HG03280 (cell line): Measurements from ENCODE around the gene WDR18.

Source experiments
- ATAC-seq: cut with Tn5 transposase; IDR thresholded peaks from one replicate; pipeline ENCODE4 v1.9.1; 2021; ENCODE audit warnings: mild to moderate bottlenecking, moderate library complexity; ENCODE audit not compliant: unreplicated experiment

The WDR18 gene

GRCh38 chr19:964761-965694, 19.1 kb upstream of the WDR18 start:
- no peak for ATAC-seq

- ATAC-seq, result no peak
Measured at GRCh38 chr19:966485-967088, 17.6 kb upstream of the WDR18 start.

DNA sequence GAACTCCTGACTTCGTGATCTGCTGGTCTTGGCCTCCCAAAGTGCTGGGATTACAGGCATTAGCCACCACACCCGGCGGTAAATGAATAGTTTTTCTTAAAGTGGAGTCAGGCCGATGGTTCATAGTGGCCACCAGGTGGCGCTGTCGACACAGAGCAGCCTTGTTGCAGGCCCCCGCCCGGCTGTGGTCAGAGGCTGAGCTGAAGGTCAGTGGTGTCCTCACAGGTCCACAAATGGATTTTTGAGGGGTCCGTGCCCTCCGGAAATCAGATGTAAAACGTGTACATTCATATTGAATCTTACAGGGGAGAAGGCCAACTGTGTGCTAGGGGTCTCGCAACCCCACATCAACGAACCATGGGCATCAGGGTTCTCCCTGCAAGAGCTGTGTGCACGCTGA, 13.4 kb upstream of the WDR18 start:
- ATAC-seq, result no peak

DNA sequence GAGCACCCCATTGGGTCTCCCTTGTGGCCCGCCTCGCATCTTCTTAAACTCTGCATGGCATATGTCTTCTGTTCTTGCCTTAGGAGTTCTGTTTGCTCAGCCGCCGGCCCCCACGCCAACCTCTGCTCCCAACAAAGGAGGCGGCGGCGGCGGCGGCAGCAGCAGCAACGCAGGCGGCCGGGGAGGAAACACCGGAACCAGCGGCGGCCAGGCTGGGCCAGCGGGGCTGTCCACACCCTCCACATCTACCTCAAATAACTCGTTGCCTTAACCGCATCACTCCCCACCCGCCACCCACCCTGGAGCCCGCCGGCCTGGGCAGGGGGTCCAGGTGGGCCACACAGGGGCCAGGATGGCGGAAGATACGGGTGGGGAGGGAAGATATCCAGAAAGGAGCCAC, 12.3 kb upstream of the WDR18 start:
- no peak for ATAC-seq

- no peak for ATAC-seq
Measured at GRCh38 chr19:972281-972680, 11.9 kb upstream of the WDR18 start.

DNA sequence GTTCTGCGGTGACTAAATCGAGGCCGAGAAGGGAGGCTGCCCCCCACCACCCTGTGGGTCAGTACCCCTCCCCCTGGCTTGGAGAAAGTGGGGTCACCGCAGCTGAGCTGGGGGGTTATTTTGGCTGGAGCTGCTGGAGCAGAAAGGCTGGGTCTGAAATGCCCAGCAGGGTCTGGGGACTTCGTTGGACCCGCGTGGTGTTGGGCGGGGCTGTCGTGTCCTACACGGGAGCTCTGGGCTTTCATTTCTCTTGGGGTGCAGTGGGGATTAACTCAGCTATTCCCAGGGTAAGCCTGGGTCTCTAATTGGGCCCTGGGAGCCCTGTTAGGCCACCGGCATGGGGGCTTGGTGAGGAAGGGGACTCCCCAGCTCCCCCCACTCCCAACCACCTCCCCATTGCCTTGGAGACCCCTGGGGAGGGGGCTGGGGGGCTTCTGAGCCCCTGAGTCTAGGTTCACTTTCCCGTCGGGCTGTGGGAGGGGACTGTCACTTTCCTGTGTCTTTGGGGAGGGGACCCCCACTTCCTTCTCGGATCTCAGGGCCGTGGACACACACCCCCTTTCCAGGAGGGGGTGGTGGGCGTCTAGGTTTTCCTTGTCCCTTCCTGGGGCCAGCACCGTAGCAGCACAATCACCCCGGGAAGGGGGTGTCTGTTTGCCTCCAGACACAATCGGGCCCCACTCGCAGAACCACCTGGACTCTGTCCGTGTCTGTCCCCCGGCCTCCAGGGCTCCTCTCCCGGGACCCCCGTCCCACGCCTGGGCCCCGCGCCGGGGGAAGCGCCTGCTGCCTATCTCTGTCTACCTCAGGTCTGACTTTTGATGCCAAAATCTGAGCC, 10.2 kb upstream of the WDR18 start:
- no peak for ATAC-seq

GRCh38 chr19:974564-975257, 9.4 kb upstream of the WDR18 start:
- no peak for ATAC-seq

- ATAC-seq, result no peak
Measured at GRCh38 chr19:976476-976875, 7.7 kb upstream of the WDR18 start.

- ATAC-seq, result no peak
Measured at GRCh38 chr19:977058-977464, 7.1 kb upstream of the WDR18 start.

DNA sequence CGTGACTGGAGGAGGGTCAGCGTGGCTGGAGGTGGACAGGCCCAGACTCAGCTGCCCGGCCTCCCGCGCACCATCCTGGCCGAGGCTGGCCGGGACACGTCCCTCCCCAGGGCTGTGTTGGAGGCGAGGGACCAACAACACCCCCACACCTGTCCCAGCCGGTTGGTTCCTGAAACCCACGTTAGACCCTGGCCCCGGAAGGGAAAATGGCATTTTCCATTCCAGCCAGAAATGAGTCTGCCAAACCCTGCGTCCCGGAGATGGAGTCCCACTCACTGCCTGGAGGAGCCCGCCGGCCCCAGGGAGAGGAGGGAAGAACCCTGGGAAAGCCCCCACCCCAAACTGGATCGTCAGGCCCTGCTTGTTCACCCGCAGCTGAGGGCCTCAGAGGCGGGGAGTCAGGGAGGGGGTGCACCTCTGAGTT, 4.8 kb upstream of the WDR18 start:
- no peak for ATAC-seq

- ATAC-seq, result no peak
Measured at GRCh38 chr19:980133-980998, 3.8 kb upstream of the WDR18 start.

DNA sequence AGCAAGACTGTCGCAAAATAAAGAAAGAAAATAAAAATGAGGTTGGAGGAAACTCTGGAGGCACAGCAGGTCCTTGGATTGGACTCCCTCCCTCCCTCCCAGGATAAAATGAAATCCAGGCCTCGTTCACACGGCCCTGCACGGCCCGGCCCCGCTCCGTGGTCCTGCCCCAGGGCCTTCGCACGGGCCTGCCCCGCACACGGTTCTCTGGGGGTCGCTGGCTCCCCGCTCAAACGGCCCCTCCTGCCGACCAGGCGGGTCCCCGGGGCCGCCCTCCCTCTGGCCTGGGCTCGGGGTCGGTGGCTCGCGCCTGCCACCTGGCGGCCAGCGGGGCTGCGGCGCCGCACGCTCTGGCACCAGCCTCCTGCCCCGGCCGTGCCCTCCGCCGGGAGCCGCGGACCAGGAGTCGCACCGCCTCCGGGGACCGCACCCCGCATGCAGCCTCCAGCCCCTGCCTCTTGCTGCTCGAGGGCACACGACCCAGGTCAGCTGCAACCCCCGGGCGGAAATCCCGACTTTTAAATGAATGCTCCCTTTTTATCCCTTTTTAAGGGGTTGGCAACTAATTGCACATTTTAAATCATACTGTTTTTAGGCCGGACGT, 1.5 kb upstream of the WDR18 start:
- peak; percentile 63 for ATAC-seq

DNA sequence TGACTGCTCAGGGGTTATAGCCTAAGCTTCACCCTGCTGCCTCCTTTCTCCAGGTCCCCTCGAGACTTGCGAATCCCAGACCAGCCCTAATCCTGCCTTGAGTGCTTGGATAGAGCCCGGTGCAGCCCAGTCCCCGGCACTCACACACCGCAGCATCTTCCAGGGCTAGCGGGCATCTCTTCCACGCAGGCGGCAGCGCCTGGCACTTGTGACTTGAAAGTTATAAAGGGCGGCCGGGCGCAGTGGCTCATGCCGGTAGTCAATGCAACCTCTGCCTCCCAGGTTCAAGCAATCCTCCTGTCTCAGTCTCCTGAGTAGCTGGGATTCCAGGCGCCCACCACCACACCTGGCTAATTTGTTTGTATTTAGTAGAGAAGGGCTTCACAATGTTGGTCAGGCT, 1.9 kb downstream of the WDR18 start:
- ATAC-seq, result no peak

DNA sequence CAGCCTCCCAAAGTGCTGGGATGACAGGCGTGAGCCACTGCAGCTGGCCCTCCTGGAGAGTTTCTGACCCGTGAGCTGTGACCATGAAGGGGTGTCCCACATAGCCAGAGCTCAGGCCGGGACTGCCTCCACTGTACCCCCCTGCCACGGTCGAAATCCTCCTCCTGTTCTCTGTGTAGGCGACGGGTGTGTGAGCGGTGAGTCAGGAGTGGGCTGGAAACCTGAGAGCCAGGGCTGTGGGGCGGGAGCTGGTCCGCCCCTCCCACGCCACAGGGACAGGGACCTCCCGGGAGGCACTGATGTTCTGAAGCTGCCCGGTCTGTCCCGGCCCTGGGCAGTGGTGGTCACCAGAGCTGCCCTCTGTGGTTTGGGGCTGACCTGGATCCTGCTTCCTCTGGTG, 3.9 kb downstream of the WDR18 start:
- no peak for ATAC-seq

DNA sequence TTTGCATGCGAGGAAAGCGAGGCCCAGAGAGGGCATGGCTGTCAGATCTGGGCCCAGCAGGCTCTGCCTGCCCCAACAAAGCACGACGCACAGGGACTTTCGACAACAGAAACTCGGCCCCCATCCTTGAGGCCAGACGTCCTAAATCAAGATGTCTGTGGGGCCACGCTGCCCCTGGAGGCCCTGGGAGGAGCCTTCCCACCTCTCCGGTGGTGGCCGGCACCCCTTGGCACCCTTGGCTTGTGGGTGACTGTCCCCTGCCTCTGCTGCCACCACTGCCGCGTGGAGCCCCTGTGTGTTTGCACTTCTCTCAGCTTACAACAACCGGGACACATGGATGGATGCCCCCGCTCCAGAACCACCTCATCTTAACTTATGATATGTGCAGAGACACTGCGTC, 4.4 kb downstream of the WDR18 start:
- ATAC-seq, result no peak

- ATAC-seq, result no peak
Measured at GRCh38 chr19:989381-990081, 5.4 kb downstream of the WDR18 start.

DNA sequence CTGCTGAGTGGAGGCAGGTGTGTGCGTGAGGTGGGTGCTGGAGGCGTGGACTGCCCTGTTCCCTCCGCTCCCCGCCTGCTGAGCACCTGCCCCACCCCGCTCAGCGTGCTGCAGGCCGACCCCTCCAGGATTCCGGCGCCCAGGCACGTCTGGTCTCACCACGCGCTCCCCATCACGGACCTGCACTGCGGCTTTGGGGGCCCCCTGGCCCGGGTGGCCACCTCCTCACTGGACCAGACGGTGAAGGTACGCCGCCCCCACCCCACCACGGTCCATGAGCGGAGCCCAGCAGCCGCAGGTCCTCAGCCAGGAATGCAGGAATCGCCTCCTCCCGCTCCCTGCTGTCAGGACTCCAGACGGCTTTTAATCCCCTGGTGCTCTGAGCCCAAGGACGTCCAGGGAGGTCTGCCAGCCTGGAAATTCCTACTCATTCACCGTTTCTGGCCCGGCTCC, 6.0 kb downstream of the WDR18 start:
- no peak for ATAC-seq

GRCh38 chr19:990746-991145, 6.6 kb downstream of the WDR18 start:
- ATAC-seq, result no peak
